ENCODE measurements around the gene GRB2. TPM values are rescaled to one million over a fixed set of nuclear protein-coding genes. Genes with fewer than 3 reads are reported as not detected.
A peak's percentile ranks its signal among the peaks of the same experiment; 100 is the strongest.

Gene GRB2
- total and polyA plus RNA-seq, 10 of the 15 experiments (the other 5 are each of a cell fraction or from before 2014, with no cell fraction given) = 113 to 268 (median 158) TPM

DNA sequence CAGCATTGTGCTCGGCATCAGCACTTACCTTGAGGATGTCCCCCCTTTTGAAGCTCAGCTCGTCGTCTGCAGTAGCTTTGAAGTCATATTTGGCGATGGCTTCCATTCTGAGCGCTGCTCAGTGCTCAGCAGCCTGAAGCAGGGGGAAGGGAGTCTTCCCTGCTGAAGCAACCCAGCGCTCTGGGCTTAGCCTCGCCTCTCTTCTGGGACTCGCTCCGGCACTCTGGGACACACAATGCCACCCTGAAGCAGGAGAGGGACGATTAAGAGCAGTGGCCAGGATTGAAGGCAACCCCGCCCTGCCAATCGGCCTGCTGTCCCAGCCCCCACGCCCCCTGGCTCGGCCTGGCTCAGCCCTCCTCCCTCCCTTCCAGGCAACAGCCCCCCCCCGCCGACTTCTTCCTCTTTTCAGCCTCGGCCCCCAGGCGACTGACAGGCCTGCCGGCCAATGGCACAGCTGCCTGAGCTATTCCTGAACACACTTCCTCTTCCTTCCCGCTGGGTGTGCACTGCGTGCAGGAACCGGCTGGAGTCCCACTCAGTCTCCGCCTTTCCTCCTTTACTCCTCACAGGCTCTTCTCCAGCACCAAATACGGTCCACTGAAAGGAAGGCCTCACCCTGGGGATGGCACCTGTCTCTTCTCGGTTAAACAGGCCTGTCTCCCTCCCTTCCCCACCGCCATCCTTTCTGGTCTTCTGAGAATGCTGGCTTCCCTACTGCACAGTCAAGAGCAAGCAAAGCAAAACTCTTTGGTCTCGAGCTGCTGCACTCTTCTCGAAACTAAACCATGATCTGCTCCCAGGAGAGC lies 11.8 kb downstream of the GRB2 start (continued):
- TF ChIP-seq, protein P1, sequence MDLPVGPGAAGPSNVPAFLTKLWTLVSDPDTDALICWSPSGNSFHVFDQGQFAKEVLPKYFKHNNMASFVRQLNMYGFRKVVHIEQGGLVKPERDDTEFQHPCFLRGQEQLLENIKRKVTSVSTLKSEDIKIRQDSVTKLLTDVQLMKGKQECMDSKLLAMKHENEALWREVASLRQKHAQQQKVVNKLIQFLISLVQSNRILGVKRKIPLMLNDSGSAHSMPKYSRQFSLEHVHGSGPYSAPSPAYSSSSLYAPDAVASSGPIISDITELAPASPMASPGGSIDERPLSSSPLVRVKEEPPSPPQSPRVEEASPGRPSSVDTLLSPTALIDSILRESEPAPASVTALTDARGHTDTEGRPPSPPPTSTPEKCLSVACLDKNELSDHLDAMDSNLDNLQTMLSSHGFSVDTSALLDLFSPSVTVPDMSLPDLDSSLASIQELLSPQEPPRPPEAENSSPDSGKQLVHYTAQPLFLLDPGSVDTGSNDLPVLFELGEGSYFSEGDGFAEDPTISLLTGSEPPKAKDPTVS (IDR thresholded peaks at IDR 0.05; ENCODE audit: low read depth, low read length) = no peak
- TF ChIP-seq FOS (IDR thresholded peaks at IDR 0.05; ENCODE audit: borderline replicate concordance, extremely low read depth, insufficient read length) (no peak), STAT3 (IDR thresholded peaks at IDR 0.05; ENCODE audit: low read depth, low read length) (no peak), TCF7 (IDR thresholded peaks at IDR 0.05; ENCODE audit: borderline replicate concordance) (no peak), SREBF1 (IDR thresholded peaks at IDR 0.05; ENCODE audit: low read length) (no peak), ASH2L (IDR thresholded peaks at IDR 0.05; ENCODE audit: borderline replicate concordance, low read depth) (no peak), HDAC6 (IDR thresholded peaks at IDR 0.05; ENCODE audit: unreplicated experiment) (no peak), POLR2AphosphoS2 (IDR thresholded peaks at IDR 0.05; ENCODE audit: low read depth, low read length) (no peak), ZNF24 (IDR thresholded peaks at IDR 0.05) (no peak), FOXK2 (IDR thresholded peaks at IDR 0.05) (0 out of 2 replicates have a peak, but pooled peaks have one; percentile 12), RUNX3 (IDR thresholded peaks at IDR 0.05; ENCODE audit: low read length) (no peak), ESRRA (IDR thresholded peaks at IDR 0.05; ENCODE audit: low read length) (no peak), ZBED1 (IDR thresholded peaks at IDR 0.05; ENCODE audit: borderline replicate concordance) (no peak), GATAD2B (conservative IDR thresholded peaks at IDR 0.05; ENCODE audit: low read depth) (0 out of 2 replicates have a peak, but pooled peaks have one; percentile 39), SMAD1 (IDR thresholded peaks at IDR 0.05; ENCODE audit: low read depth, partially characterized antibody) (no peak), CBX5 (IDR thresholded peaks at IDR 0.05; ENCODE audit: low read depth) (no peak), NFYA (IDR thresholded peaks at IDR 0.05; ENCODE audit: borderline replicate concordance, low read depth, low read length) (no peak; the same call in 1 of the 2 replicates)
- TF ChIP-seq, protein P2, sequence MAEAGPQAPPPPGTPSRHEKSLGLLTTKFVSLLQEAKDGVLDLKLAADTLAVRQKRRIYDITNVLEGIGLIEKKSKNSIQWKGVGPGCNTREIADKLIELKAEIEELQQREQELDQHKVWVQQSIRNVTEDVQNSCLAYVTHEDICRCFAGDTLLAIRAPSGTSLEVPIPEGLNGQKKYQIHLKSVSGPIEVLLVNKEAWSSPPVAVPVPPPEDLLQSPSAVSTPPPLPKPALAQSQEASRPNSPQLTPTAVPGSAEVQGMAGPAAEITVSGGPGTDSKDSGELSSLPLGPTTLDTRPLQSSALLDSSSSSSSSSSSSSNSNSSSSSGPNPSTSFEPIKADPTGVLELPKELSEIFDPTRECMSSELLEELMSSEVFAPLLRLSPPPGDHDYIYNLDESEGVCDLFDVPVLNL (IDR thresholded peaks at IDR 0.05; ENCODE audit: low read depth, low read length) = no peak
- TF ChIP-seq, protein P3, sequence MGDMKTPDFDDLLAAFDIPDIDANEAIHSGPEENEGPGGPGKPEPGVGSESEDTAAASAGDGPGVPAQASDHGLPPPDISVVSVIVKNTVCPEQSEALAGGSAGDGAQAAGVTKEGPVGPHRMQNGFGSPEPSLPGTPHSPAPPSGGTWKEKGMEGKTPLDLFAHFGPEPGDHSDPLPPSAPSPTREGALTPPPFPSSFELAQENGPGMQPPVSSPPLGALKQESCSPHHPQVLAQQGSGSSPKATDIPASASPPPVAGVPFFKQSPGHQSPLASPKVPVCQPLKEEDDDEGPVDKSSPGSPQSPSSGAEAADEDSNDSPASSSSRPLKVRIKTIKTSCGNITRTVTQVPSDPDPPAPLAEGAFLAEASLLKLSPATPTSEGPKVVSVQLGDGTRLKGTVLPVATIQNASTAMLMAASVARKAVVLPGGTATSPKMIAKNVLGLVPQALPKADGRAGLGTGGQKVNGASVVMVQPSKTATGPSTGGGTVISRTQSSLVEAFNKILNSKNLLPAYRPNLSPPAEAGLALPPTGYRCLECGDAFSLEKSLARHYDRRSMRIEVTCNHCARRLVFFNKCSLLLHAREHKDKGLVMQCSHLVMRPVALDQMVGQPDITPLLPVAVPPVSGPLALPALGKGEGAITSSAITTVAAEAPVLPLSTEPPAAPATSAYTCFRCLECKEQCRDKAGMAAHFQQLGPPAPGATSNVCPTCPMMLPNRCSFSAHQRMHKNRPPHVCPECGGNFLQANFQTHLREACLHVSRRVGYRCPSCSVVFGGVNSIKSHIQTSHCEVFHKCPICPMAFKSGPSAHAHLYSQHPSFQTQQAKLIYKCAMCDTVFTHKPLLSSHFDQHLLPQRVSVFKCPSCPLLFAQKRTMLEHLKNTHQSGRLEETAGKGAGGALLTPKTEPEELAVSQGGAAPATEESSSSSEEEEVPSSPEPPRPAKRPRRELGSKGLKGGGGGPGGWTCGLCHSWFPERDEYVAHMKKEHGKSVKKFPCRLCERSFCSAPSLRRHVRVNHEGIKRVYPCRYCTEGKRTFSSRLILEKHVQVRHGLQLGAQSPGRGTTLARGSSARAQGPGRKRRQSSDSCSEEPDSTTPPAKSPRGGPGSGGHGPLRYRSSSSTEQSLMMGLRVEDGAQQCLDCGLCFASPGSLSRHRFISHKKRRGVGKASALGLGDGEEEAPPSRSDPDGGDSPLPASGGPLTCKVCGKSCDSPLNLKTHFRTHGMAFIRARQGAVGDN (IDR thresholded peaks at IDR 0.05) = no peak
- TF ChIP-seq, protein P4, sequence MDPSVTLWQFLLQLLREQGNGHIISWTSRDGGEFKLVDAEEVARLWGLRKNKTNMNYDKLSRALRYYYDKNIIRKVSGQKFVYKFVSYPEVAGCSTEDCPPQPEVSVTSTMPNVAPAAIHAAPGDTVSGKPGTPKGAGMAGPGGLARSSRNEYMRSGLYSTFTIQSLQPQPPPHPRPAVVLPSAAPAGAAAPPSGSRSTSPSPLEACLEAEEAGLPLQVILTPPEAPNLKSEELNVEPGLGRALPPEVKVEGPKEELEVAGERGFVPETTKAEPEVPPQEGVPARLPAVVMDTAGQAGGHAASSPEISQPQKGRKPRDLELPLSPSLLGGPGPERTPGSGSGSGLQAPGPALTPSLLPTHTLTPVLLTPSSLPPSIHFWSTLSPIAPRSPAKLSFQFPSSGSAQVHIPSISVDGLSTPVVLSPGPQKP (IDR thresholded peaks at IDR 0.05; ENCODE audit: low read depth, low read length) = no peak

Measured in GM12878 (cell line).